B cell (primary cell): ENCODE data around the gene SLC13A2. TPM values are rescaled to one million over a fixed set of nuclear protein-coding genes. Genes with fewer than 3 reads are reported as not detected.

Experiments
- ATAC-seq: fragments of 200-7000 bp; cut with Tn5 transposase; one replicate; pipeline ENCODE4 v1.10.0; 2021; ENCODE audit warnings: low read depth, mild to moderate bottlenecking, moderate number of reproducible peaks, moderate library complexity
- CTCF ChIA-PET: fragments of 350-600 bp; sonication (Branson Sonifier 250); formaldehyde crosslinking; loops from one replicate; lab custom pipeline; 2021; ENCODE audit warnings: antibody characterized with exemption, inconsistent platforms; lab: Charles Lee
- POLR2A ChIA-PET: fragments of 350-600 bp; sonication (Branson Sonifier 250); formaldehyde crosslinking; loops from one replicate; lab custom pipeline; 2021; ENCODE audit warnings: antibody characterized with exemption; lab: Charles Lee
- DNase-seq: peaks from one replicate; pipeline ENCODE4 v3.0.0; 2013
- H2AFZ ChIP-seq: 2 replicates; pipeline ENCODE4 v1.6.1; 2012; ENCODE audit warnings: mild to moderate bottlenecking, low read depth, low read length; ENCODE audit not compliant: insufficient read depth, poor library complexity, severe bottlenecking
- H3K27ac ChIP-seq, 2 donors: 1 replicate in 1 of 2; 2 replicates in 1 of 2; pipeline ENCODE4 v1.5.1; 2012 to 2013; ENCODE audit warnings: low read length in 2 of 2, mild to moderate bottlenecking in 2 of 2, moderate library complexity in 1 of 2
- H3K27me3 ChIP-seq, 4 experiments: fragments of 200-600 bp in 1 of 4; sonication (generic) in 1 of 4; replicated peaks in 1 of 4; 1 replicate in 2 of 4; 2 replicates in 2 of 4; pipeline versions ENCODE4 v1.6.1 to v1.7.0; 2013 to 2016; ENCODE audit warnings: low read length in 3 of 4, mild to moderate bottlenecking in 2 of 4, mixed read lengths in 1 of 4, moderate library complexity in 1 of 4; ENCODE audit not compliant: insufficient read depth in 4 of 4, control insufficient read depth in 3 of 4; ENCODE audit errors: control extremely low read depth in 1 of 4
- H3K36me3 ChIP-seq, 2 experiments: replicated peaks in 1 of 2; 1 replicate in 1 of 2; 2 replicates in 1 of 2; pipeline versions ENCODE4 v1.6.1 to v1.7.1; 2013; ENCODE audit warnings: low read length in 1 of 2; ENCODE audit not compliant: insufficient read depth in 2 of 2, control insufficient read depth in 1 of 2; ENCODE audit errors: control extremely low read depth in 1 of 2, extremely low read depth in 1 of 2
- H3K4me1 ChIP-seq, 2 donors: fragments of 200-600 bp in 1 of 2; sonication (generic) in 1 of 2; 1 replicate in 1 of 2; 2 replicates in 1 of 2; pipeline versions ENCODE4 v1.5.1 to v1.6.1; 2013 to 2017; ENCODE audit warnings: low read length in 2 of 2; ENCODE audit not compliant: control insufficient read depth in 2 of 2, insufficient read depth in 2 of 2
- H3K4me2 ChIP-seq: replicated peaks from 2 replicates; pipeline ENCODE3; 2012; ENCODE audit warnings: mild to moderate bottlenecking, low read depth, low read length; ENCODE audit not compliant: poor library complexity, severe bottlenecking
- H3K4me3 ChIP-seq, 5 experiments: fragments of 200-600 bp in 1 of 5; sonication (generic) in 1 of 5; 1 replicate in 3 of 5; 2 replicates in 2 of 5; pipeline versions ENCODE4 v1.5.1 to v1.7.0; 2011 to 2016; ENCODE audit warnings: low read length in 4 of 5, mild to moderate bottlenecking in 4 of 5, low read depth in 2 of 5, control low read depth in 1 of 5, moderate library complexity in 1 of 5; ENCODE audit not compliant: insufficient read depth in 1 of 5; ENCODE audit errors: control extremely low read depth in 1 of 5, extremely low read depth in 1 of 5
- H3K79me2 ChIP-seq: fragments of 200-600 bp; sonication (generic); one replicate; pipeline ENCODE4 v1.6.0; 2016; ENCODE audit warnings: low read length; ENCODE audit not compliant: control insufficient read depth, insufficient read depth
- H3K9ac ChIP-seq: fragments of 200-600 bp; sonication (generic); 2 replicates; pipeline ENCODE4 v1.6.1; 2017; ENCODE audit warnings: mild to moderate bottlenecking, low read length, moderate library complexity
- H3K9me3 ChIP-seq, 3 donors: one replicate each; pipeline versions ENCODE4 v1.6.1 to v1.7.1; 2013; ENCODE audit warnings: low read length in 2 of 3; ENCODE audit not compliant: control insufficient read depth in 2 of 3, insufficient read depth in 1 of 3; ENCODE audit errors: control extremely low read depth in 1 of 3
- H4K20me1 ChIP-seq: 2 replicates; pipeline ENCODE4 v1.6.0; 2012; ENCODE audit warnings: mild to moderate bottlenecking, low read length; ENCODE audit not compliant: insufficient read depth, control insufficient read depth, poor library complexity, severe bottlenecking
- H3K27ac Mint-ChIP-seq: one replicate; pipeline ENCODE4 v1.8.0; 2021; ENCODE audit warnings: mixed read lengths
- H3K27me3 Mint-ChIP-seq: one replicate; pipeline ENCODE4 v1.8.0; 2021; ENCODE audit warnings: mixed read lengths
- H3K4me1 Mint-ChIP-seq: one replicate; pipeline ENCODE4 v1.8.0; 2021; ENCODE audit warnings: mixed read lengths
- H3K4me3 Mint-ChIP-seq: one replicate; pipeline ENCODE4 v1.8.0; 2021; ENCODE audit warnings: mixed read lengths
- H3K9me3 Mint-ChIP-seq: one replicate; pipeline ENCODE4 v1.8.0; 2022; ENCODE audit warnings: mixed read lengths; ENCODE audit not compliant: insufficient read depth
- EZH2 ChIP-seq: IDR thresholded peaks from 2 replicates; pipeline ENCODE4 v1.6.1; 2012; ENCODE audit warnings: borderline replicate concordance, low read depth, mild to moderate bottlenecking, moderate library complexity, low read length; ENCODE audit not compliant: insufficient read depth, poor library complexity, severe bottlenecking
- WGBS: methylation state at CpG from one replicate; pipeline ENCODE4 v1.1.5; 2013; ENCODE audit warnings: missing lambda C conversion rate; ENCODE audit not compliant: insufficient coverage; 5-methylcytosine and 5-hydroxymethylcytosine counted together
- intact Hi-C: fragments of 100-400 bp; cut with micrococcal nuclease; formaldehyde crosslinking; loops from one replicate; pipeline ENCODE4 v1.10.0; 2022
- polyA plus RNA-seq: library from polyadenylated mRNA; depleted of rRNA; stranded (reverse); fragments of >200 nt; gene quantifications from 2 replicates; pipeline ENCODE4 v1.2.3, GENCODE V29; 2012
- total RNA-seq, 2 donors: library from RNA; stranded (reverse); fragments of 120-200 nt in 1 of 2; gene quantifications; 1 replicate in 1 of 2; 2 replicates in 1 of 2; pipeline versions ENCODE4 v1.2.3 to v1.2.4, GENCODE V29; 2013 to 2022
- TF ChIP-seq, protein P1 (sequence below): fragments of 200-600 bp; IDR thresholded peaks from one replicate; pipeline ENCODE4 v1.8.0; 2022; ENCODE audit warnings: antibody characterized with exemption, mild to moderate bottlenecking

The SLC13A2 gene
- total and polyA plus RNA-seq, 2 donors (not counting 1 experiment from before 2014, with no cell fraction given): not detected

DNA sequence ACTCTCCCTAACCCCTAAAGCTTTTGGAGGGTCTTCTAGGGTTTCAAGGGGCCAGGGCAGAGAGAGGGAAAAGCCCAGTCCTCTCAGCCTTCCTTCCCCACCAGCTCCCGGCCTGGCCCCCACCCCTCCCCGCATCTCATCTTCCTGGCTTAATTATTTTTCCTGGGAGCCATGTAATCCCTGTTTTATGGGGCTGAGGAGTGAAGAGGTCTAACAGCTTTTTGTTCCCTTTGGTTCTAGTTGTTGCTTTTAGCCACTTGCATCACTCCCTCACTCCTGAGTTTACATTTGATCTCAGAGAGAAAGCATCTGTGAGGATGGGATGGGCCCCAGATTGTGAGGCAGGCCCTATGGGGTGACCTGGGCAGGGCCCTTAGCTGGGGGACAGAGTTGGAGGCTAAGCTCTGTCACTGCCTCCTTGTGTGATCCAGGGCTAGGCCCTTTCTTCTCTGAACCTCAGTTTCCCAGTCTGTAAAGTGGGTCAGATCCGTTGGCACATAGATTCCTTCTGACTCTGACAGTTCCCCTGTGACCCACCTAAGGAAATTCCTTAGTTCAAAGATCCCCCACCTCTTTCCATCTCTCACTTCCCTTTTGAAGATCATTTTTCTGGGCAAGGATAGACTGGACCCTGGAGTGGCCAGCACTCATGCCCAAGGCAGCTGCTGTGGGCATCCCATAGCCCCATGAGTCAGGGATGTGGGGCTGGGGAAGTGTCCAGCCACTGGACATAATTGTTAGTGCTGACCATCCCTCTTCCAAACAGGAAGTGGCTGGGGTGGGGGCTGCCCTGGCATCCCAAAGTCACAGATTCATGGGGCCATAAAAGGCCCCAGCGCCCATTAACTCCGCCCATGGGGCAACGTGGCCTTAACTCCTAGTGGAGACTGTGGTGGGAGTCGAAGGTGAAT, 58.9 kb downstream of the SLC13A2 start:
- WGBS: 94% methylated on average over 5 of the region's 7 CpGs
- no peaks in the 10 kb centered on the region for H3K4me1 ChIP-seq
- CTCF ChIA-PET: no interaction called here
- H3K27ac ChIP-seq: no peak overlapping the region
- intact Hi-C loops: no loop called here
- Mint-ChIP-seq H3K4me1 (no peaks in the 10 kb centered on the region), H3K9me3 (no peaks in the 10 kb centered on the region), H3K4me3 (no peak overlapping the region), H3K27ac (no peak overlapping the region), H3K27me3 (peaks cover 3% of the 10 kb centered on the region)
- H3K9me3 ChIP-seq: no peaks in the 10 kb centered on the region
- H2AFZ ChIP-seq: no peak overlapping the region
- H3K9ac ChIP-seq: no peak overlapping the region
- DNase-seq: no peak
- H3K4me2 ChIP-seq: no peak overlapping the region
- H3K27me3 ChIP-seq: peaks cover 0 to 2% (median 0%) of the 10 kb centered on the region in 4 experiments
- no peak overlapping the region for H3K4me3 ChIP-seq
- H3K79me2 ChIP-seq: no peaks in the 10 kb centered on the region
- ATAC-seq: no peak
- POLR2A ChIA-PET: interaction anchor here (0.6 kb wide), 1 partner anchor 16 kb away, joined by 3 read pairs; no protein-coding TSS in a partner anchor
- TF ChIP-seq, protein P1, sequence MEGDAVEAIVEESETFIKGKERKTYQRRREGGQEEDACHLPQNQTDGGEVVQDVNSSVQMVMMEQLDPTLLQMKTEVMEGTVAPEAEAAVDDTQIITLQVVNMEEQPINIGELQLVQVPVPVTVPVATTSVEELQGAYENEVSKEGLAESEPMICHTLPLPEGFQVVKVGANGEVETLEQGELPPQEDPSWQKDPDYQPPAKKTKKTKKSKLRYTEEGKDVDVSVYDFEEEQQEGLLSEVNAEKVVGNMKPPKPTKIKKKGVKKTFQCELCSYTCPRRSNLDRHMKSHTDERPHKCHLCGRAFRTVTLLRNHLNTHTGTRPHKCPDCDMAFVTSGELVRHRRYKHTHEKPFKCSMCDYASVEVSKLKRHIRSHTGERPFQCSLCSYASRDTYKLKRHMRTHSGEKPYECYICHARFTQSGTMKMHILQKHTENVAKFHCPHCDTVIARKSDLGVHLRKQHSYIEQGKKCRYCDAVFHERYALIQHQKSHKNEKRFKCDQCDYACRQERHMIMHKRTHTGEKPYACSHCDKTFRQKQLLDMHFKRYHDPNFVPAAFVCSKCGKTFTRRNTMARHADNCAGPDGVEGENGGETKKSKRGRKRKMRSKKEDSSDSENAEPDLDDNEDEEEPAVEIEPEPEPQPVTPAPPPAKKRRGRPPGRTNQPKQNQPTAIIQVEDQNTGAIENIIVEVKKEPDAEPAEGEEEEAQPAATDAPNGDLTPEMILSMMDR: no peak
- TF ChIP-seq EZH2: no peak
- no peaks in the 10 kb centered on the region for H3K36me3 ChIP-seq
- H4K20me1 ChIP-seq: no peaks in the 10 kb centered on the region
